Choroid plexus epithelial cell (primary cell): ENCODE results near the gene DPPA3.
"Not testable (repeated sequence)": the region's sequence is repeated elsewhere in the genome, so short reads cannot be mapped to it uniquely, and the experiment has no call there.

Source experiments
- DNase-seq: peaks from one replicate; pipeline ENCODE4 v3.0.0-alpha.2; 2010; ENCODE audit warnings: low read depth
- H3K4me3 ChIP-seq: 2 replicates; pipeline ENCODE4 v1.5.1; 2011; ENCODE audit warnings: low read depth, mild to moderate bottlenecking, control low read depth, low read length, moderate library complexity
- CTCF ChIP-seq: conservative IDR thresholded peaks from 2 replicates; pipeline ENCODE4 v1.5.1; 2011; ENCODE audit warnings: low read depth, mild to moderate bottlenecking, control low read depth, inconsistent platforms, low read length, moderate library complexity

Gene DPPA3

GRCh38 chr12:7709969-7710675, 1.1 kb upstream of the DPPA3 start:
- DNase-seq = no peak
- no peak overlapping the region for H3K4me3 ChIP-seq
- no peak for TF ChIP-seq CTCF

GRCh38 chr12:7712841-7713442, 1.7 kb downstream of the DPPA3 start:
- no peak overlapping the region for H3K4me3 ChIP-seq
- no peak for DNase-seq
- TF ChIP-seq CTCF = no peak

DNA sequence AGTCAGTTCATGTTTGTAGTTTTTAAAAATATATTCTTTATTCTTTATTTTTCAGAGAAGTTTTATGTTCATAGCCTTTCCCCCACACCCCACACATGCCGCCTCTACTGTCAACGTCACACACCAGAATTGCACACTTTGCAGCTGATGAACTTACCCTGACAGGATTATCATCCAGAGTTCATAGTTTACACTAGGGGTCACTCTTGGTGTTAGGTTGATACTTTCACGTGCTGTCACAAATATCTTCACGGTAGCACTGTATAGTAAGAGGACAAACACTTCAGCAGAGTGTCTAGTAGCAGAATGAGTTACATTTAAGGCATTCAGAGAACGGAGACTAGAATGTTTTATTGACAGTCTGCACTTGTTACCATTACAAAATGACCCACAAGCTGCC, 5.1 kb downstream of the DPPA3 start:
- no peak for DNase-seq
- no peak overlapping the region for H3K4me3 ChIP-seq
- TF ChIP-seq CTCF = no peak

- H3K4me3 ChIP-seq = no peak overlapping the region
- no peak for DNase-seq
- TF ChIP-seq CTCF = no peak
Observed at GRCh38 chr12:7719946-7720730, 8.9 kb downstream of the DPPA3 start.

- no peak overlapping the region for H3K4me3 ChIP-seq
- DNase-seq = no peak
- no peak for TF ChIP-seq CTCF
Observed at GRCh38 chr12:7723926-7724325, 12.7 kb downstream of the DPPA3 start.

DNA sequence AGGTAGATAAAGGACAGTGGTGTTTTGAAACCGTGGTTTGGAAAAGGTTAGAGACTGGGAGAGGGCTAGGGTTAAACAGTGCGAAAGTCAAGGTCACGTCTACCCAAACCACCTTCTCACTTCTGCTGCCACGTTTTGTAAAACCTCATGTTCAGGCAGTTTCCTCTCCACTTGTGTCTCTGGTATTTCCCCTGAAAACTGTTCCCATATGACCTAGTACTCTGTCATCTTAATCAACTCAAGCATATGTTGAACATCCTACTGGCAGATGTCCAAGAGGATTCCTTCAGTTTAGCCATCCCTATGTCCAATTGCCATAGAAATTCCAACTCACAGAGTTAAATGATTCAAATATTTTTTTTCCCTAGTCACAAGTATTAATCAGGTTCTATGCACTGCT, 18.5 kb downstream of the DPPA3 start:
- no peak for TF ChIP-seq CTCF
- no peak for DNase-seq
- no peak overlapping the region for H3K4me3 ChIP-seq

DNA sequence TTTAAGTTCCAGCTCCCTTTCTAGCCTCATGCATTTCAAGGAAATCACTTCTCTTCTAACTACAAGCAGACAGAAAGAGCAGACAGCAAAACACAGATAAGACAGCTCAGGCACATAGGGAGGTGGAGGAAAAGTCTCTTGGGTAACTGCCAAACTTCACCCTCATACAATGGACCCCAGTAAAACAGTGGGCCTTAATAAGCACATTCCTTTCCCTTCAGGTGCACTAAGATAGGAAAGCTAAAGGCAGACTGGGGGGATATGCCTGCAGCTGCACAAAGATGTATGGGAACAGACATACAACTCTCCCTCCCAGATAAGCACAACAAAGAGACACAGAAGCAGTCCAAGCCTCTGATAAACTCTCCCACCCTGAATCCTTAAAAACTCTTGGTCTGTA, 19.8 kb downstream of the DPPA3 start:
- DNase-seq, H3K4me3 ChIP-seq: not testable (repeated sequence)
